WTC11 (cell line): ENCODE measurements around the gene GRAMD4. TPM values are rescaled to one million over a fixed set of nuclear protein-coding genes. Genes with fewer than 3 reads are reported as not detected.

ENCODE experiments used
- ATAC-seq: fragments of 200-7000 bp; cut with Tn5 transposase; 2 replicates; pipeline ENCODE4 v1.10.0; 2021; ENCODE audit warnings: mild to moderate bottlenecking, moderate library complexity
- CTCF ChIA-PET: fragments of 300-600 bp; sonication (Branson Sonifier 250); formaldehyde crosslinking; loops from one replicate; lab custom pipeline; 2021; ENCODE audit warnings: antibody characterized with exemption; lab: Charles Lee
- POLR2A ChIA-PET: fragments of 350-600 bp; sonication (Branson Sonifier 250); formaldehyde crosslinking; loops from one replicate; lab custom pipeline; 2021; ENCODE audit warnings: antibody characterized with exemption; lab: Charles Lee
- DNase-seq: peaks from one replicate; pipeline ENCODE4 v3.0.0; 2021; ENCODE audit warnings: low spot score
- H3K27ac Mint-ChIP-seq: 2 replicates; pipeline ENCODE4 v1.8.0; 2021; ENCODE audit warnings: mixed read lengths
- H3K27me3 Mint-ChIP-seq: 2 replicates; pipeline ENCODE4 v1.8.0; 2021; ENCODE audit warnings: low read depth, mild to moderate bottlenecking, moderate library complexity, mixed read lengths
- H3K36me3 Mint-ChIP-seq: 2 replicates; pipeline ENCODE4 v1.8.0; 2021; ENCODE audit warnings: mixed read lengths
- H3K4me1 Mint-ChIP-seq: 2 replicates; pipeline ENCODE4 v1.8.0; 2022; ENCODE audit warnings: mixed read lengths
- H3K4me3 Mint-ChIP-seq: 2 replicates; pipeline ENCODE4 v1.8.0; 2021; ENCODE audit warnings: mild to moderate bottlenecking, moderate library complexity, mixed read lengths
- H3K9me3 Mint-ChIP-seq: 2 replicates; pipeline ENCODE4 v1.8.0; 2021; ENCODE audit warnings: mixed read lengths
- ATF2 ChIP-seq: sonication (generic); formaldehyde crosslinking; IDR thresholded peaks from 2 replicates; pipeline ENCODE4 v1.8.1; 2022; ENCODE audit warnings: low read depth, missing genetic modification reagents, borderline replicate concordance
- ELF4 ChIP-seq: sonication (generic); formaldehyde crosslinking; IDR thresholded peaks from 2 replicates; pipeline ENCODE4 v1.8.1; 2022; ENCODE audit warnings: low read depth, mild to moderate bottlenecking, moderate library complexity, missing genetic modification reagents
- ESRRA ChIP-seq: sonication (generic); formaldehyde crosslinking; IDR thresholded peaks from 2 replicates; pipeline ENCODE4 v1.8.1; 2022; ENCODE audit warnings: mild to moderate bottlenecking, missing genetic modification reagents, borderline replicate concordance
- GTF2I ChIP-seq: fragments of 250-450 bp; sonication (Bioruptor Pico); conservative IDR thresholded peaks from 2 replicates; pipeline ENCODE4 v1.4.0; 2021; ENCODE audit warnings: mild to moderate bottlenecking
- HMGA2 ChIP-seq: fragments of 250-450 bp; sonication (Bioruptor Pico); IDR thresholded peaks from 2 replicates; pipeline ENCODE4 v1.4.0; 2021; ENCODE audit warnings: mild to moderate bottlenecking, moderate library complexity
- IRF2 ChIP-seq: sonication (generic); formaldehyde crosslinking; IDR thresholded peaks from 2 replicates; pipeline ENCODE4 v1.8.0; 2022; ENCODE audit warnings: low read depth, missing genetic modification reagents, borderline replicate concordance
- JAZF1 ChIP-seq: fragments of 250-450 bp; sonication (Bioruptor Pico); IDR thresholded peaks from 2 replicates; pipeline ENCODE4 v1.9.0; 2021; ENCODE audit warnings: moderate library complexity, mild to moderate bottlenecking, inconsistent platforms
- MLX ChIP-seq: sonication (generic); formaldehyde crosslinking; IDR thresholded peaks from 2 replicates; pipeline ENCODE4 v1.8.1; 2023; ENCODE audit warnings: mild to moderate bottlenecking, missing genetic modification reagents, moderate library complexity
- MXD4 ChIP-seq: fragments of 250-450 bp; sonication (Bioruptor Pico); IDR thresholded peaks from 2 replicates; pipeline ENCODE4 v1.8.0; 2021; ENCODE audit warnings: mild to moderate bottlenecking, moderate library complexity, borderline replicate concordance
- NFE2L1 ChIP-seq: sonication (generic); formaldehyde crosslinking; IDR thresholded peaks from 2 replicates; pipeline ENCODE4 v1.8.1; 2023; ENCODE audit warnings: missing genetic modification reagents
- NFYB ChIP-seq: sonication (generic); formaldehyde crosslinking; conservative IDR thresholded peaks from 2 replicates; pipeline ENCODE4 v1.8.0; 2022; ENCODE audit warnings: low read depth, missing genetic modification reagents
- ZNF121 ChIP-seq: sonication (generic); formaldehyde crosslinking; IDR thresholded peaks from 2 replicates; pipeline ENCODE4 v1.8.0; 2023; ENCODE audit warnings: missing genetic modification reagents
- ZNF396 ChIP-seq: fragments of 250-450 bp; sonication (Bioruptor Pico); IDR thresholded peaks from 2 replicates; pipeline ENCODE4 v1.8.0; 2021; ENCODE audit warnings: mild to moderate bottlenecking, moderate library complexity, borderline replicate concordance
- ZNF416 ChIP-seq: fragments of 250-450 bp; sonication (Bioruptor Pico); IDR thresholded peaks from 2 replicates; pipeline ENCODE4 v1.9.0; 2021; ENCODE audit warnings: mild to moderate bottlenecking, inconsistent platforms
- total RNA-seq: library from RNA; stranded (reverse); gene quantifications from 3 replicates; pipeline ENCODE4 v1.2.3, GENCODE V29; 2021
- TF ChIP-seq, protein P1 (sequence below): sonication (generic); formaldehyde crosslinking; IDR thresholded peaks from 2 replicates; pipeline ENCODE4 v1.8.0; 2022; ENCODE audit warnings: missing genetic modification reagents

GRAMD4 gene
- total RNA-seq, 1 experiment from 2014 or later, result 41.0 TPM

- no peaks in the 10 kb centered on the region for H3K9me3 Mint-ChIP-seq
- ATAC-seq, result no peak
- POLR2A ChIA-PET, result interaction anchor here (0.6 kb wide), 1 partner anchor 10 kb away, joined by 5 read pairs; no protein-coding TSS in a partner anchor
Observed at GRCh38 chr22:46726066-46726985, 106.1 kb downstream of the GRAMD4 start.

GRCh38 chr22:46726986-46727317 is 106.8 kb downstream of the GRAMD4 start:
- Mint-ChIP-seq H3K27ac (peak overlapping the region; percentile 46; the same call in 1 of the 2 replicates), H3K9me3 (no peaks in the 10 kb centered on the region), H3K4me3 (no peak overlapping the region), H3K36me3 (peaks cover 5% of the 10 kb centered on the region; the same call in 1 of the 2 replicates), H3K4me1 (peaks cover 14% of the 10 kb centered on the region), H3K27me3 (no peaks in the 10 kb centered on the region)
- no peak for ATAC-seq
- CTCF ChIA-PET, result no interaction called here
- TF ChIP-seq MXD4 (CRISPR knock-in tag) (no peak), ESRRA (CRISPR knock-in tag) (no peak), HMGA2 (CRISPR knock-in tag) (no peak), GTF2I (CRISPR knock-in tag) (no peak), MLX (CRISPR knock-in tag) (no peak), ATF2 (no peak)
- TF ChIP-seq, protein P1, sequence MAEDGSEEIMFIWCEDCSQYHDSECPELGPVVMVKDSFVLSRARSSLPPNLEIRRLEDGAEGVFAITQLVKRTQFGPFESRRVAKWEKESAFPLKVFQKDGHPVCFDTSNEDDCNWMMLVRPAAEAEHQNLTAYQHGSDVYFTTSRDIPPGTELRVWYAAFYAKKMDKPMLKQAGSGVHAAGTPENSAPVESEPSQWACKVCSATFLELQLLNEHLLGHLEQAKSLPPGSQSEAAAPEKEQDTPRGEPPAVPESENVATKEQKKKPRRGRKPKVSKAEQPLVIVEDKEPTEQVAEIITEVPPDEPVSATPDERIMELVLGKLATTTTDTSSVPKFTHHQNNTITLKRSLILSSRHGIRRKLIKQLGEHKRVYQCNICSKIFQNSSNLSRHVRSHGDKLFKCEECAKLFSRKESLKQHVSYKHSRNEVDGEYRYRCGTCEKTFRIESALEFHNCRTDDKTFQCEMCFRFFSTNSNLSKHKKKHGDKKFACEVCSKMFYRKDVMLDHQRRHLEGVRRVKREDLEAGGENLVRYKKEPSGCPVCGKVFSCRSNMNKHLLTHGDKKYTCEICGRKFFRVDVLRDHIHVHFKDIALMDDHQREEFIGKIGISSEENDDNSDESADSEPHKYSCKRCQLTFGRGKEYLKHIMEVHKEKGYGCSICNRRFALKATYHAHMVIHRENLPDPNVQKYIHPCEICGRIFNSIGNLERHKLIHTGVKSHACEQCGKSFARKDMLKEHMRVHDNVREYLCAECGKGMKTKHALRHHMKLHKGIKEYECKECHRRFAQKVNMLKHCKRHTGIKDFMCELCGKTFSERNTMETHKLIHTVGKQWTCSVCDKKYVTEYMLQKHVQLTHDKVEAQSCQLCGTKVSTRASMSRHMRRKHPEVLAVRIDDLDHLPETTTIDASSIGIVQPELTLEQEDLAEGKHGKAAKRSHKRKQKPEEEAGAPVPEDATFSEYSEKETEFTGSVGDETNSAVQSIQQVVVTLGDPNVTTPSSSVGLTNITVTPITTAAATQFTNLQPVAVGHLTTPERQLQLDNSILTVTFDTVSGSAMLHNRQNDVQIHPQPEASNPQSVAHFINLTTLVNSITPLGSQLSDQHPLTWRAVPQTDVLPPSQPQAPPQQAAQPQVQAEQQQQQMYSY (CRISPR knock-in tag), result no peak
- POLR2A ChIA-PET, result interaction anchor here (0.6 kb wide), 1 partner anchor 11 kb away, joined by 5 read pairs; no protein-coding TSS in a partner anchor
- DNase-seq, result no peak

More at GRCh38 chr22:46726066-46726985, 106.1 kb downstream of the GRAMD4 start:
- H3K4me3 Mint-ChIP-seq, result no peak overlapping the region
- H3K27ac Mint-ChIP-seq, result peak overlapping the region; percentile 49
- H3K36me3 Mint-ChIP-seq, result peaks cover 5% of the 10 kb centered on the region; the same call in 1 of the 2 replicates
- TF ChIP-seq ZNF396 (CRISPR knock-in tag), result no peak
- DNase-seq, result no peak
- CTCF ChIA-PET, result no interaction called here
- no peaks in the 10 kb centered on the region for H3K27me3 Mint-ChIP-seq
- peaks cover 7% of the 10 kb centered on the region for H3K4me1 Mint-ChIP-seq

GRCh38 chr22:46727813-46728364 is 107.7 kb downstream of the GRAMD4 start:
- CTCF ChIA-PET, result interaction anchor here (1.3 kb wide), 1 partner anchor 164 kb away, joined by 5 read pairs; no protein-coding TSS in a partner anchor
- TF ChIP-seq JAZF1 (CRISPR knock-in tag) (no peak), NFE2L1 (CRISPR knock-in tag) (no peak), ELF4 (CRISPR knock-in tag) (no peak), IRF2 (CRISPR knock-in tag) (no peak), ZNF121 (CRISPR knock-in tag) (no peak), NFYB (CRISPR knock-in tag) (no peak), HMGA2 (CRISPR knock-in tag) (no peak), ZNF416 (CRISPR knock-in tag) (no peak)
- TF ChIP-seq, all 79 proteins: peak for 0
- Mint-ChIP-seq H3K36me3 (peaks cover 5% of the 10 kb centered on the region; the same call in 1 of the 2 replicates), H3K9me3 (no peaks in the 10 kb centered on the region), H3K4me1 (peaks cover 21% of the 10 kb centered on the region), H3K27me3 (no peaks in the 10 kb centered on the region), H3K27ac (no peak overlapping the region), H3K4me3 (no peak overlapping the region)
- ATAC-seq, result no peak
- POLR2A ChIA-PET, result no interaction called here
- no peak for DNase-seq
